ENCODE data around the gene KRT10. TPM values are rescaled to one million over a fixed set of nuclear protein-coding genes. Genes with fewer than 3 reads are reported as not detected.
"Not testable (repeated sequence)": the region's sequence is repeated elsewhere in the genome, so short reads cannot be mapped to it uniquely, and the experiment has no call there.

Gene KRT10
- total and polyA plus RNA-seq, 4 donors = 1.6 to 52.5 (median 7.1) TPM

DNA sequence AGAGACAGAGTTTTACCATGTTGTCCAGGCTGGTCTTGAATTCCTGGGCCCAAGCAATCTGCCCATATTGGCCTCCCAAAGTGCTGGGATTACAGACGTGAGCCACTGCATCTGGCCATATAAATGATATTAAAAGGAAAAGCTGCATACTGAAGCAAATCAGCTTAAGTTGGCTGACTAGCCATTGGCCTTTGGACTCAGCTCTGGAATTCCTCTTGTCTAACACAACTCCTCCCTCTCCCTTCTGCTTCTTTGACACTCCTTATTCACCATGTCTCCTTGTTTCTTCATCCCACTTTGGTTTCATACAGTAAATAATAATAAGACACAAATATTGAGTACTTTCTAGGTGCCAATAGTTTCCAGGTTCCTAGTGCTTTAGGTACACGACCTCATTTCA, 37.1 kb upstream of the KRT10 start:
- H3K4me1 ChIP-seq (ENCODE audit: control insufficient read depth in 4 of 4, insufficient read depth in 4 of 4, low read length in 3 of 4) = no peaks in the 10 kb centered on the region
- no peaks in the 10 kb centered on the region for H3K9me3 ChIP-seq (ENCODE audit: control insufficient read depth in 4 of 4, low read length in 3 of 4)
- no peak overlapping the region for H3K27ac ChIP-seq (ENCODE audit: low read depth in 1 of 2, low read length in 2 of 2)
- no peak overlapping the region for H3K9ac ChIP-seq (ENCODE audit: low read depth in 1 of 2, low read length in 2 of 2)
- no peak for TF ChIP-seq JUND (IDR thresholded peaks at IDR 0.05)
- TF ChIP-seq, protein P1, sequence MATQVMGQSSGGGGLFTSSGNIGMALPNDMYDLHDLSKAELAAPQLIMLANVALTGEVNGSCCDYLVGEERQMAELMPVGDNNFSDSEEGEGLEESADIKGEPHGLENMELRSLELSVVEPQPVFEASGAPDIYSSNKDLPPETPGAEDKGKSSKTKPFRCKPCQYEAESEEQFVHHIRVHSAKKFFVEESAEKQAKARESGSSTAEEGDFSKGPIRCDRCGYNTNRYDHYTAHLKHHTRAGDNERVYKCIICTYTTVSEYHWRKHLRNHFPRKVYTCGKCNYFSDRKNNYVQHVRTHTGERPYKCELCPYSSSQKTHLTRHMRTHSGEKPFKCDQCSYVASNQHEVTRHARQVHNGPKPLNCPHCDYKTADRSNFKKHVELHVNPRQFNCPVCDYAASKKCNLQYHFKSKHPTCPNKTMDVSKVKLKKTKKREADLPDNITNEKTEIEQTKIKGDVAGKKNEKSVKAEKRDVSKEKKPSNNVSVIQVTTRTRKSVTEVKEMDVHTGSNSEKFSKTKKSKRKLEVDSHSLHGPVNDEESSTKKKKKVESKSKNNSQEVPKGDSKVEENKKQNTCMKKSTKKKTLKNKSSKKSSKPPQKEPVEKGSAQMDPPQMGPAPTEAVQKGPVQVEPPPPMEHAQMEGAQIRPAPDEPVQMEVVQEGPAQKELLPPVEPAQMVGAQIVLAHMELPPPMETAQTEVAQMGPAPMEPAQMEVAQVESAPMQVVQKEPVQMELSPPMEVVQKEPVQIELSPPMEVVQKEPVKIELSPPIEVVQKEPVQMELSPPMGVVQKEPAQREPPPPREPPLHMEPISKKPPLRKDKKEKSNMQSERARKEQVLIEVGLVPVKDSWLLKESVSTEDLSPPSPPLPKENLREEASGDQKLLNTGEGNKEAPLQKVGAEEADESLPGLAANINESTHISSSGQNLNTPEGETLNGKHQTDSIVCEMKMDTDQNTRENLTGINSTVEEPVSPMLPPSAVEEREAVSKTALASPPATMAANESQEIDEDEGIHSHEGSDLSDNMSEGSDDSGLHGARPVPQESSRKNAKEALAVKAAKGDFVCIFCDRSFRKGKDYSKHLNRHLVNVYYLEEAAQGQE (IDR thresholded peaks at IDR 0.05) = no peak
- no peak for TF ChIP-seq SP1 (IDR thresholded peaks at IDR 0.05)
- TF ChIP-seq TAF1 (conservative IDR thresholded peaks at IDR 0.05) = no peak
- no peak for TF ChIP-seq YY1 (IDR thresholded peaks at IDR 0.05)
- TF ChIP-seq, protein P2, sequence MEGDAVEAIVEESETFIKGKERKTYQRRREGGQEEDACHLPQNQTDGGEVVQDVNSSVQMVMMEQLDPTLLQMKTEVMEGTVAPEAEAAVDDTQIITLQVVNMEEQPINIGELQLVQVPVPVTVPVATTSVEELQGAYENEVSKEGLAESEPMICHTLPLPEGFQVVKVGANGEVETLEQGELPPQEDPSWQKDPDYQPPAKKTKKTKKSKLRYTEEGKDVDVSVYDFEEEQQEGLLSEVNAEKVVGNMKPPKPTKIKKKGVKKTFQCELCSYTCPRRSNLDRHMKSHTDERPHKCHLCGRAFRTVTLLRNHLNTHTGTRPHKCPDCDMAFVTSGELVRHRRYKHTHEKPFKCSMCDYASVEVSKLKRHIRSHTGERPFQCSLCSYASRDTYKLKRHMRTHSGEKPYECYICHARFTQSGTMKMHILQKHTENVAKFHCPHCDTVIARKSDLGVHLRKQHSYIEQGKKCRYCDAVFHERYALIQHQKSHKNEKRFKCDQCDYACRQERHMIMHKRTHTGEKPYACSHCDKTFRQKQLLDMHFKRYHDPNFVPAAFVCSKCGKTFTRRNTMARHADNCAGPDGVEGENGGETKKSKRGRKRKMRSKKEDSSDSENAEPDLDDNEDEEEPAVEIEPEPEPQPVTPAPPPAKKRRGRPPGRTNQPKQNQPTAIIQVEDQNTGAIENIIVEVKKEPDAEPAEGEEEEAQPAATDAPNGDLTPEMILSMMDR (IDR thresholded peaks at IDR 0.05; ENCODE audit: low read depth, low read length, missing input control) = no peak
- TF ChIP-seq FOXA1 (IDR thresholded peaks at IDR 0.05) = no peak
- no peak for TF ChIP-seq FOXA2 (IDR thresholded peaks at IDR 0.05)
- TF ChIP-seq EGR1 (IDR thresholded peaks at IDR 0.05; ENCODE audit: low read depth in 2 of 2) = no peak
- TF ChIP-seq, protein P3, sequence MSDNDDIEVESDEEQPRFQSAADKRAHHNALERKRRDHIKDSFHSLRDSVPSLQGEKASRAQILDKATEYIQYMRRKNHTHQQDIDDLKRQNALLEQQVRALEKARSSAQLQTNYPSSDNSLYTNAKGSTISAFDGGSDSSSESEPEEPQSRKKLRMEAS (IDR thresholded peaks at IDR 0.05) = no peak
- no peak for TF ChIP-seq NR2F2 (IDR thresholded peaks at IDR 0.05)
- TF ChIP-seq GABPA (IDR thresholded peaks at IDR 0.05 in 1 of 2, conservative IDR thresholded peaks at IDR 0.05 in 1 of 2) = no peak
- no peak for TF ChIP-seq HNF4G (IDR thresholded peaks at IDR 0.05)
- H3K27me3 ChIP-seq (ENCODE audit: control insufficient read depth in 4 of 4, insufficient read depth in 4 of 4, low read length in 3 of 4) = peaks cover 0 to 6% (median 1%) of the 10 kb centered on the region in 4 donors
- no peak overlapping the region for H3K4me3 ChIP-seq (ENCODE audit: low read depth in 1 of 3, low read length in 3 of 3)
- 52% methylated on average over 2 of the region's 2 CpGs for WGBS
- no peak for DNase-seq (ENCODE audit: low spot score)
- H3K36me3 ChIP-seq (ENCODE audit: control insufficient read depth in 4 of 4, insufficient read depth in 3 of 4, low read depth in 1 of 4, low read length in 3 of 4) = no peaks in the 10 kb centered on the region

DNA sequence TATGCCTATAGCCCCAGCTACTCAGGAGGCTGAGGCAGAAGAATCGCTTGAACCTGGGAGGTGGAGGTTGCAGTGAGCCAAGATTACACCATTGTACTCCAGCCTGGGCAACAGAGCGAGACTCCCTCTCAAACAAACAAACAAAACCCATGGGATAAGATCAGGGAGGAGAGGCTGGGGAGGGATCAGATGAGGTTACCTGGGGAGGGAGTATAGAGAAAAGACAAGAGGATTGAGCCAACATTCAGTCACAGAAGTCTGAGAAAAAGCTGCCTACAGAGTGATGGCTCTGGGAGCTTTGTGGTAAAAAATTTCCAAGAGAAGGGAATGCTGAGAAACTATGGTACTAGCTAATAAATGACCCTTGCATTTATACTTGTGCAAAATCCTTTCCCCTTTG, 36.3 kb upstream of the KRT10 start:
- DNase-seq (ENCODE audit: low spot score); H3K4me1 ChIP-seq (ENCODE audit: control insufficient read depth in 4 of 4, insufficient read depth in 4 of 4, low read length in 3 of 4); H3K27ac ChIP-seq (ENCODE audit: low read depth in 1 of 2, low read length in 2 of 2); H3K27me3 ChIP-seq (ENCODE audit: control insufficient read depth in 4 of 4, insufficient read depth in 4 of 4, low read length in 3 of 4); H3K9ac ChIP-seq (ENCODE audit: low read depth in 1 of 2, low read length in 2 of 2); H3K4me3 ChIP-seq (ENCODE audit: low read depth in 1 of 3, low read length in 3 of 3); H3K36me3 ChIP-seq (ENCODE audit: control insufficient read depth in 4 of 4, insufficient read depth in 3 of 4, low read depth in 1 of 4, low read length in 3 of 4); H3K9me3 ChIP-seq (ENCODE audit: control insufficient read depth in 4 of 4, low read length in 3 of 4): not testable (repeated sequence)
- WGBS = 90% methylated on average over 2 of the region's 2 CpGs

DNA sequence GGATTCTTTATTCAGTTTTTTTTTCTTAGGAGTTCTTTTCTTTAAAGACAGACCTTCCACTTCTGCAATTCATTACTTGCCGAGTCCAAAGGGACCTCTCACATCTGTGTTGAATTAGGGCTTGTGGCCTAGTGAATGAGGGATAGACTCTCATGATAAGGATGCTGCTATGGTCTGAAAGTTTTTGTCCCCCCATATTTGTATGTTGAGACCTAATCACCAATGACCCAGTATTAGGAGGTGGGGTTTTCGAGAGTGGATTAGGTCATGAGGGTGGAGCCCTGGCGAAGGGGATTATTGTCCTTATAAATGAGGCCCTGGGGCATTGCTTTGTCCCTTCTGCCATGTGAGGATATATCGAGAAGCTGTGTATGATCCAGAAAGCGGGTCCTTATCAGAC, 35.1 kb upstream of the KRT10 start:
- no peak for DNase-seq (ENCODE audit: low spot score)
- Histone ChIP-seq H3K4me1 (ENCODE audit: control insufficient read depth in 4 of 4, insufficient read depth in 4 of 4, low read length in 3 of 4) (no peaks in the 10 kb centered on the region), H3K9ac (ENCODE audit: low read depth in 1 of 2, low read length in 2 of 2) (no peak overlapping the region), H3K27ac (ENCODE audit: low read depth in 1 of 2, low read length in 2 of 2) (no peak overlapping the region), H3K9me3 (ENCODE audit: control insufficient read depth in 4 of 4, low read length in 3 of 4) (no peaks in the 10 kb centered on the region), H3K36me3 (ENCODE audit: control insufficient read depth in 4 of 4, insufficient read depth in 3 of 4, low read depth in 1 of 4, low read length in 3 of 4) (no peaks in the 10 kb centered on the region), H3K4me3 (ENCODE audit: low read depth in 1 of 3, low read length in 3 of 3) (no peak overlapping the region), H3K27me3 (ENCODE audit: control insufficient read depth in 4 of 4, insufficient read depth in 4 of 4, low read length in 3 of 4) (peaks cover 0 to 1% (median 0%) of the 10 kb centered on the region in 4 donors)
- 78% methylated on average over 5 of the region's 5 CpGs for whole genome bisulfite sequencing
- TF ChIP-seq, protein P3 (IDR thresholded peaks at IDR 0.05) = no peak
- no peak for TF ChIP-seq RXRA (IDR thresholded peaks at IDR 0.05)
- TF ChIP-seq FOXA2 (IDR thresholded peaks at IDR 0.05) = no peak
- TF ChIP-seq, protein P4, sequence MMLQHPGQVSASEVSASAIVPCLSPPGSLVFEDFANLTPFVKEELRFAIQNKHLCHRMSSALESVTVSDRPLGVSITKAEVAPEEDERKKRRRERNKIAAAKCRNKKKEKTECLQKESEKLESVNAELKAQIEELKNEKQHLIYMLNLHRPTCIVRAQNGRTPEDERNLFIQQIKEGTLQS (IDR thresholded peaks at IDR 0.05) = no peak
- TF ChIP-seq FOXA1 (IDR thresholded peaks at IDR 0.05) = no peak
- no peak for TF ChIP-seq HNF4G (IDR thresholded peaks at IDR 0.05)
- TF ChIP-seq, protein P5, sequence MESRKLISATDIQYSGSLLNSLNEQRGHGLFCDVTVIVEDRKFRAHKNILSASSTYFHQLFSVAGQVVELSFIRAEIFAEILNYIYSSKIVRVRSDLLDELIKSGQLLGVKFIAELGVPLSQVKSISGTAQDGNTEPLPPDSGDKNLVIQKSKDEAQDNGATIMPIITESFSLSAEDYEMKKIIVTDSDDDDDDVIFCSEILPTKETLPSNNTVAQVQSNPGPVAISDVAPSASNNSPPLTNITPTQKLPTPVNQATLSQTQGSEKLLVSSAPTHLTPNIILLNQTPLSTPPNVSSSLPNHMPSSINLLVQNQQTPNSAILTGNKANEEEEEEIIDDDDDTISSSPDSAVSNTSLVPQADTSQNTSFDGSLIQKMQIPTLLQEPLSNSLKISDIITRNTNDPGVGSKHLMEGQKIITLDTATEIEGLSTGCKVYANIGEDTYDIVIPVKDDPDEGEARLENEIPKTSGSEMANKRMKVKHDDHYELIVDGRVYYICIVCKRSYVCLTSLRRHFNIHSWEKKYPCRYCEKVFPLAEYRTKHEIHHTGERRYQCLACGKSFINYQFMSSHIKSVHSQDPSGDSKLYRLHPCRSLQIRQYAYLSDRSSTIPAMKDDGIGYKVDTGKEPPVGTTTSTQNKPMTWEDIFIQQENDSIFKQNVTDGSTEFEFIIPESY (IDR thresholded peaks at IDR 0.05) = no peak
- TF ChIP-seq TAF1 (conservative IDR thresholded peaks at IDR 0.05) = no peak
- TF ChIP-seq, protein P2 (IDR thresholded peaks at IDR 0.05; ENCODE audit: low read depth, low read length, missing input control) = no peak
- TF ChIP-seq YY1 (IDR thresholded peaks at IDR 0.05) = no peak
- TF ChIP-seq EGR1 (IDR thresholded peaks at IDR 0.05; ENCODE audit: low read depth in 2 of 2) = no peak
- no peak for TF ChIP-seq SP1 (IDR thresholded peaks at IDR 0.05)
- TF ChIP-seq GABPA (IDR thresholded peaks at IDR 0.05 in 1 of 2, conservative IDR thresholded peaks at IDR 0.05 in 1 of 2) = no peak
